Smooth muscle cell (in vitro differentiated cells): Measurements from ENCODE around the gene FOSB. TPM values are rescaled to one million over a fixed set of nuclear protein-coding genes. Genes with fewer than 3 reads are reported as not detected.

ENCODE experiments used
- DNase-seq: peaks from one replicate; lab custom pipeline; 2025; ENCODE audit not compliant: unreplicated experiment; lab: John Stamatoyannopoulos, UW
- H2AFZ ChIP-seq: fragments of 200-600 bp; sonication (generic); 2 replicates; pipeline ENCODE4 v1.6.0; 2016; ENCODE audit warnings: antibody characterized with exemption, low read depth, mild to moderate bottlenecking
- H3F3A ChIP-seq: fragments of 200-600 bp; sonication (generic); 2 replicates; pipeline ENCODE4 v1.6.0; 2017; ENCODE audit warnings: antibody characterized with exemption, low read depth
- H3K27ac ChIP-seq: fragments of 200-600 bp; sonication (generic); 2 replicates; pipeline ENCODE4 v1.5.1; 2016; ENCODE audit warnings: low read depth, mild to moderate bottlenecking
- H3K27me3 ChIP-seq: fragments of 200-600 bp; sonication (generic); 2 replicates; pipeline ENCODE4 v1.6.1; 2016; ENCODE audit warnings: low read depth, mild to moderate bottlenecking
- H3K36me3 ChIP-seq: fragments of 200-600 bp; sonication (generic); 2 replicates; pipeline ENCODE4 v1.5.1; 2016; ENCODE audit warnings: low read depth
- H3K4me1 ChIP-seq: fragments of 200-600 bp; sonication (generic); 2 replicates; pipeline ENCODE4 v1.5.1; 2016; ENCODE audit warnings: low read depth
- H3K4me2 ChIP-seq: fragments of 200-600 bp; sonication (generic); 2 replicates; pipeline ENCODE4 v1.6.0; 2016; ENCODE audit warnings: mild to moderate bottlenecking
- H3K4me3 ChIP-seq: fragments of 200-600 bp; sonication (generic); 2 replicates; pipeline ENCODE4 v1.5.1; 2016; ENCODE audit warnings: mild to moderate bottlenecking
- H3K79me2 ChIP-seq: fragments of 200-600 bp; sonication (generic); 2 replicates; pipeline ENCODE4 v1.6.0; 2016; ENCODE audit warnings: low read depth, mild to moderate bottlenecking
- H3K9ac ChIP-seq: fragments of 200-600 bp; sonication (generic); 2 replicates; pipeline ENCODE4 v1.6.0; 2016; ENCODE audit warnings: low read depth
- H3K9me3 ChIP-seq: fragments of 200-600 bp; sonication (generic); replicated peaks from 2 replicates; pipeline ENCODE4 v1.5.1; 2016; ENCODE audit warnings: low read depth
- H4K20me1 ChIP-seq: fragments of 200-600 bp; sonication (generic); 2 replicates; pipeline ENCODE4 v1.6.0; 2016; ENCODE audit warnings: low read depth
- WGBS: methylation state at CpG from one replicate; pipeline ENCODE4 v1.1.7; 2016; ENCODE audit warnings: low lambda C conversion rate; 5-methylcytosine and 5-hydroxymethylcytosine counted together
- microRNA-seq: library from miRNA; unstranded; fragments of <30 nt; microRNA quantifications from one replicate; pipeline ENCODE4, GENCODE V29; 2016; ENCODE audit warnings: borderline number of aligned reads
- polyA plus RNA-seq: library from polyadenylated mRNA; unstranded; fragments of >200 nt; fragmentation: Nextera tagmentation; extraction: Ambion mirVana; gene quantifications from 2 replicates; pipeline ENCODE4 v1.2.1, GENCODE V29; 2016
- small RNA-seq: library from RNA; depleted of rRNA; stranded (forward); fragments of <200 nt; gene quantifications from one replicate; pipeline ENCODE3, GENCODE V24; 2014
- total RNA-seq: library from RNA; depleted of rRNA; stranded (reverse); fragments of >200 nt; gene quantifications from 2 replicates; pipeline ENCODE4 v1.2.3, GENCODE V29; 2014
- TF ChIP-seq, protein P1 (sequence below): fragments of 200-600 bp; sonication (generic); IDR thresholded peaks from 2 replicates; pipeline ENCODE4 v1.5.1; 2017; ENCODE audit warnings: borderline replicate concordance, mild to moderate bottlenecking, antibody characterized with exemption; ENCODE audit not compliant: insufficient read depth, poor library complexity, severe bottlenecking

Gene FOSB
- total and polyA plus RNA-seq, 2 experiments from 2014 or later = 178 to 186 TPM

- H3K9ac ChIP-seq = no peak overlapping the region
- H3K27me3 ChIP-seq = no peaks in the 10 kb centered on the region
- no peak overlapping the region for H2AFZ ChIP-seq
- H3K4me1 ChIP-seq = peaks cover 7% of the 10 kb centered on the region
- no peak for DNase-seq
- H3K4me2 ChIP-seq = no peak overlapping the region
- peaks cover 12% of the 10 kb centered on the region for H3K36me3 ChIP-seq
- H3K27ac ChIP-seq = no peak overlapping the region
- H3K79me2 ChIP-seq = peaks cover 6% of the 10 kb centered on the region
- TF ChIP-seq, protein P1, sequence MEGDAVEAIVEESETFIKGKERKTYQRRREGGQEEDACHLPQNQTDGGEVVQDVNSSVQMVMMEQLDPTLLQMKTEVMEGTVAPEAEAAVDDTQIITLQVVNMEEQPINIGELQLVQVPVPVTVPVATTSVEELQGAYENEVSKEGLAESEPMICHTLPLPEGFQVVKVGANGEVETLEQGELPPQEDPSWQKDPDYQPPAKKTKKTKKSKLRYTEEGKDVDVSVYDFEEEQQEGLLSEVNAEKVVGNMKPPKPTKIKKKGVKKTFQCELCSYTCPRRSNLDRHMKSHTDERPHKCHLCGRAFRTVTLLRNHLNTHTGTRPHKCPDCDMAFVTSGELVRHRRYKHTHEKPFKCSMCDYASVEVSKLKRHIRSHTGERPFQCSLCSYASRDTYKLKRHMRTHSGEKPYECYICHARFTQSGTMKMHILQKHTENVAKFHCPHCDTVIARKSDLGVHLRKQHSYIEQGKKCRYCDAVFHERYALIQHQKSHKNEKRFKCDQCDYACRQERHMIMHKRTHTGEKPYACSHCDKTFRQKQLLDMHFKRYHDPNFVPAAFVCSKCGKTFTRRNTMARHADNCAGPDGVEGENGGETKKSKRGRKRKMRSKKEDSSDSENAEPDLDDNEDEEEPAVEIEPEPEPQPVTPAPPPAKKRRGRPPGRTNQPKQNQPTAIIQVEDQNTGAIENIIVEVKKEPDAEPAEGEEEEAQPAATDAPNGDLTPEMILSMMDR = no peak
- 97% methylated on average over 15 of the region's 15 CpGs for WGBS
- no peaks in the 10 kb centered on the region for H3K9me3 ChIP-seq
- H4K20me1 ChIP-seq = peaks cover 90% of the 10 kb centered on the region
- peaks cover 31% of the 10 kb centered on the region for H3F3A ChIP-seq
- H3K4me3 ChIP-seq = no peak overlapping the region
These were observed 56.9 kb downstream of the FOSB start for GRCh38 chr19:45524575-45525129.

Small RNA genes within 50 kb of the gene (microRNA-seq; reads per million reads assigned to microRNA genes)
- gene MIR6088 = not detected

Small RNA genes within 50 kb of the gene (small RNA-seq; reads per million reads assigned to genes)
- not detected for gene MIR6088

Other genes starting within 250 kb of the FOSB start
- gene EXOC3L2, start 222.6 kb upstream of the FOSB start, total RNA-seq = 0.76 and 1.8 TPM in 2 replicates
- 6.0 and 7.5 TPM in 2 replicates for gene EXOC3L2, start 222.6 kb upstream of the FOSB start, polyA plus RNA-seq
- gene MARK4, start 216.7 kb upstream of the FOSB start, total RNA-seq = 20.0 and 23.0 TPM in 2 replicates
- gene MARK4, start 216.7 kb upstream of the FOSB start, polyA plus RNA-seq = 15.6 and 21.9 TPM in 2 replicates
- gene CKM, start 145.1 kb upstream of the FOSB start, total RNA-seq = not detected in 2 replicates
- gene CKM, start 145.1 kb upstream of the FOSB start, polyA plus RNA-seq = 0.31 TPM in 1 of 2 replicates, not detected in the other
- gene KLC3, start 127.2 kb upstream of the FOSB start, total RNA-seq = 2.6 and 6.3 TPM in 2 replicates
- gene KLC3, start 127.2 kb upstream of the FOSB start, polyA plus RNA-seq = 4.8 and 11.2 TPM in 2 replicates
- 12.8 and 13.4 TPM in 2 replicates for gene ERCC2, start 97.4 kb upstream of the FOSB start, total RNA-seq
- gene ERCC2, start 97.4 kb upstream of the FOSB start, polyA plus RNA-seq = 5.7 and 14.6 TPM in 2 replicates
- 26.3 and 66.4 TPM in 2 replicates for gene PPP1R13L, start 62.9 kb upstream of the FOSB start, total RNA-seq
- 28.1 and 77.1 TPM in 2 replicates for gene PPP1R13L, start 62.9 kb upstream of the FOSB start, polyA plus RNA-seq
- gene POLR1G, start 61.4 kb upstream of the FOSB start, total RNA-seq = 1.4 and 1.6 TPM in 2 replicates
- gene POLR1G, start 61.4 kb upstream of the FOSB start, polyA plus RNA-seq = 2.7 and 3.9 TPM in 2 replicates
- gene ERCC1, start 44.1 kb upstream of the FOSB start, total RNA-seq = 60.8 and 72.6 TPM in 2 replicates
- 81.5 and 90.4 TPM in 2 replicates for gene ERCC1, start 44.1 kb upstream of the FOSB start, polyA plus RNA-seq
- 6.3 and 20.5 TPM in 2 replicates for gene RTN2, start 29.1 kb downstream of the FOSB start, total RNA-seq
- gene RTN2, start 29.1 kb downstream of the FOSB start, polyA plus RNA-seq = 24.4 and 28.0 TPM in 2 replicates
- 0.58 TPM in 1 of 2 replicates, not detected in the other for gene PPM1N, start 30.4 kb downstream of the FOSB start, total RNA-seq
- gene PPM1N, start 30.4 kb downstream of the FOSB start, polyA plus RNA-seq = 0.16 and 1.3 TPM in 2 replicates
- gene VASP, start 39.5 kb downstream of the FOSB start, total RNA-seq = 75.8 and 83.8 TPM in 2 replicates
- 73.6 and 107 TPM in 2 replicates for gene VASP, start 39.5 kb downstream of the FOSB start, polyA plus RNA-seq
- 6.2 and 8.8 TPM in 2 replicates for gene OPA3, start 116.8 kb downstream of the FOSB start, total RNA-seq
- 10.3 and 13.3 TPM in 2 replicates for gene OPA3, start 116.8 kb downstream of the FOSB start, polyA plus RNA-seq
- not detected in 2 replicates for gene GPR4, start 134.2 kb downstream of the FOSB start, total RNA-seq
- gene GPR4, start 134.2 kb downstream of the FOSB start, polyA plus RNA-seq = 0.31 TPM in 1 of 2 replicates, not detected in the other
- 7.7 and 15.6 TPM in 2 replicates for gene EML2, start 171.4 kb downstream of the FOSB start, total RNA-seq
- gene EML2, start 171.4 kb downstream of the FOSB start, polyA plus RNA-seq = 19.0 and 20.8 TPM in 2 replicates
- 0.99 and 1.8 TPM in 2 replicates for gene GIPR, start 200.2 kb downstream of the FOSB start, total RNA-seq
- 2.4 and 3.4 TPM in 2 replicates for gene GIPR, start 200.2 kb downstream of the FOSB start, polyA plus RNA-seq
- gene SNRPD2, start 224.0 kb downstream of the FOSB start, total RNA-seq = 234 and 284 TPM in 2 replicates
- gene SNRPD2, start 224.0 kb downstream of the FOSB start, polyA plus RNA-seq = 637 and 690 TPM in 2 replicates
- 12.2 and 12.9 TPM in 2 replicates for gene QPCTL, start 224.7 kb downstream of the FOSB start, total RNA-seq
- 10.0 and 13.3 TPM in 2 replicates for gene QPCTL, start 224.7 kb downstream of the FOSB start, polyA plus RNA-seq